Spleen (tissue), 11 donors: ENCODE data around the gene TYW1B. TPM values are rescaled to one million over a fixed set of nuclear protein-coding genes. Genes with fewer than 3 reads are reported as not detected.
A peak's percentile ranks its signal among the peaks of the same experiment; 100 is the strongest.
"Not testable (repeated sequence)": the region's sequence is repeated elsewhere in the genome, so short reads cannot be mapped to it uniquely, and the experiment has no call there.

Experiments used
- DNase-seq: peaks from one replicate; pipeline ENCODE4 v3.0.0-alpha.2; 2020
- H3K27ac ChIP-seq, 8 donors: fragments of 200-600 bp; sonication (generic) in 7 of 8; 1 replicate in 4 of 8; 2 replicates in 4 of 8; pipeline versions ENCODE4 v1.5.0 to v1.8.0; 2016 to 2021; ENCODE audit warnings: inconsistent platforms in 4 of 8, mild to moderate bottlenecking in 4 of 8, moderate library complexity in 1 of 8
- H3K27me3 ChIP-seq, 7 donors: fragments of 200-600 bp; sonication (generic) in 6 of 7; replicated peaks in 1 of 7; 1 replicate in 4 of 7; 2 replicates in 3 of 7; pipeline versions ENCODE4 v1.5.0 to v1.8.0; 2016 to 2021; ENCODE audit warnings: inconsistent platforms in 3 of 7, mild to moderate bottlenecking in 1 of 7
- H3K36me3 ChIP-seq, 6 donors: fragments of 200-600 bp; sonication (generic) in 5 of 6; 1 replicate in 4 of 6; 2 replicates in 2 of 6; pipeline versions ENCODE4 v1.5.0 to v1.8.0; 2016 to 2021; ENCODE audit warnings: inconsistent platforms in 2 of 6
- H3K4me1 ChIP-seq, 6 donors: fragments of 200-600 bp; sonication (generic) in 5 of 6; 1 replicate in 3 of 6; 2 replicates in 3 of 6; pipeline versions ENCODE4 v1.5.0 to v1.8.0; 2016 to 2021; ENCODE audit warnings: inconsistent platforms in 3 of 6
- H3K4me3 ChIP-seq, 8 donors: fragments of 200-600 bp; sonication (generic) in 7 of 8; 1 replicate in 4 of 8; 2 replicates in 4 of 8; pipeline versions ENCODE4 v1.5.0 to v1.8.0; 2016 to 2021; ENCODE audit warnings: inconsistent platforms in 4 of 8, mild to moderate bottlenecking in 4 of 8, moderate library complexity in 2 of 8
- H3K9me3 ChIP-seq, 8 donors: fragments of 200-600 bp; sonication (generic) in 7 of 8; 1 replicate in 4 of 8; 2 replicates in 4 of 8; pipeline versions ENCODE4 v1.5.0 to v1.8.0; 2016 to 2021; ENCODE audit warnings: inconsistent platforms in 4 of 8
- CTCF ChIP-seq, 11 experiments: fragments of 200-600 bp in 7 of 11; fragments of 450-650 bp in 4 of 11; sonication (generic) in 4 of 11; IDR thresholded peaks in 8 of 11; conservative IDR thresholded peaks in 3 of 11; 1 replicate in 7 of 11; 2 replicates in 4 of 11; pipeline versions ENCODE4 v1.4.0 to v1.8.0; 2016 to 2021; ENCODE audit warnings: antibody characterized with exemption in 11 of 11, inconsistent platforms in 4 of 11, mild to moderate bottlenecking in 1 of 11
- WGBS, 5 donors: extraction: QIAGEN DNeasy Blood & Tissue Kit in 3 of 5; methylation state at CpG; one replicate each; pipeline versions ENCODE4 v1.1.5 to v1.1.7; 2013 to 2018; 5-methylcytosine and 5-hydroxymethylcytosine counted together
- intact Hi-C: fragments of 100-400 bp; cut with DNase I; formaldehyde crosslinking; loops from one replicate; pipeline ENCODE4 v1.15.0; 2023; ENCODE audit warnings: low total_unique reads
- polyA plus RNA-seq, 3 donors: library from polyadenylated mRNA; stranded (reverse); fragments of 200-250 nt; gene quantifications; one replicate each; pipeline ENCODE4 v1.2.1, GENCODE V29; 2013
- total RNA-seq, 7 donors: library from RNA; depleted of rRNA in 3 of 7; stranded (reverse); fragments of >200 nt in 3 of 7; fragmentation: NEBNext Ultra II Directional in 4 of 7; extraction: Animal tissue kit (Norgen Biotek cat#: 25700) in 4 of 7; gene quantifications; one replicate each; pipeline versions ENCODE4 v1.1.0 to v1.2.1, GENCODE V29; 2016 to 2021
- donor health status: healthy with polysubstance abuse.
- donor health status: DM: no; HTN: no; CAD: no; lungs with moderate emphysema.
- donor health status: DM: no; HTN: no; CAD: no.
- donor health status: Bipolar disorder and iron deficiency.
- donor health status: healthy.
- donor health status: DM: no; HTN: no; CAD: no.
- donor health status: DM: yes; HTN: yes; CAD: no.

TYW1B gene
- total and polyA plus RNA-seq, 10 donors = 1.2 to 8.3 (median 4.1) TPM

- H3K4me3 ChIP-seq, H3K36me3 ChIP-seq, H3K27ac ChIP-seq, H3K27me3 ChIP-seq, DNase-seq, H3K9me3 ChIP-seq: not testable (repeated sequence)
- peaks cover 0 to 19% (median 9%) of the 10 kb centered on the region in 6 donors for H3K4me1 ChIP-seq
- intact Hi-C loops = loop anchor here (10.0 kb wide), 1 partner anchor 621 kb away; no protein-coding TSS in a partner anchor
- WGBS, 5 donors = 72 to 75% (median 74%) methylated on average over 10 of the region's 11 CpGs
- peak in 7 of 11 experiments; percentile 24 to 65 (median 53) for TF ChIP-seq CTCF (IDR thresholded peaks at IDR 0.05 in 8 of 11, conservative IDR thresholded peaks at IDR 0.05 in 3 of 11)
These were observed 4.0 kb downstream of the TYW1B start for GRCh38 chr7:72823765-72824732.

- not testable (repeated sequence) for H3K9me3 ChIP-seq, H3K36me3 ChIP-seq, H3K27ac ChIP-seq, H3K4me3 ChIP-seq, DNase-seq, H3K27me3 ChIP-seq
- peaks cover 0 to 20% (median 8%) of the 10 kb centered on the region in 6 donors for H3K4me1 ChIP-seq
- intact Hi-C loops = loop anchor here (10.0 kb wide), 1 partner anchor 622 kb away; no protein-coding TSS in a partner anchor
- WGBS, 5 donors = 88 to 98% (median 96%) methylated on average over 3 of the region's 3 CpGs
These were observed 5.5 kb downstream of the TYW1B start for GRCh38 chr7:72822497-72822896.

- WGBS, 5 donors = 81 to 90% (median 83%) methylated on average over 10 of the region's 10 CpGs
- H3K27me3 ChIP-seq, DNase-seq, H3K9me3 ChIP-seq, H3K4me3 ChIP-seq, H3K4me1 ChIP-seq, H3K27ac ChIP-seq, intact Hi-C loops: not testable (repeated sequence)
- H3K36me3 ChIP-seq = peaks cover 0 to 32% (median 3%) of the 10 kb centered on the region in 6 donors
These were observed 9.2 kb downstream of the TYW1B start for GRCh38 chr7:72818663-72819361.

- DNase-seq, H3K9me3 ChIP-seq, H3K4me1 ChIP-seq, H3K27ac ChIP-seq, intact Hi-C loops, H3K4me3 ChIP-seq, H3K27me3 ChIP-seq: not testable (repeated sequence)
- 91 to 100% (median 100%) methylated on average over 1 of the region's 1 CpG for WGBS, 5 donors
- peaks cover 0 to 43% (median 10%) of the 10 kb centered on the region in 6 donors for H3K36me3 ChIP-seq
These were observed 10.3 kb downstream of the TYW1B start for GRCh38 chr7:72817661-72818060.

- intact Hi-C loops = not testable (repeated sequence)
These were observed 11.4 kb downstream of the TYW1B start for GRCh38 chr7:72816370-72817157.

GRCh38 chr7:72810437-72810836 lies 17.6 kb downstream of the TYW1B start:
- H3K4me1 ChIP-seq, H3K4me3 ChIP-seq, DNase-seq, H3K9me3 ChIP-seq, H3K27me3 ChIP-seq, intact Hi-C loops: not testable (repeated sequence)
- 57 to 85% (median 81%) methylated on average over 6 to 7 of the region's 7 CpGs for WGBS, 5 donors
- Histone ChIP-seq H3K27ac (peak overlapping the region in 2 of 8 donors; percentile 15 to 37), H3K36me3 (peaks cover 0 to 83% (median 12%) of the 10 kb centered on the region in 6 donors)

More at GRCh38 chr7:72816370-72817157, 11.4 kb downstream of the TYW1B start:
- H3K27ac ChIP-seq, H3K4me3 ChIP-seq, H3K27me3 ChIP-seq, H3K4me1 ChIP-seq, H3K9me3 ChIP-seq, DNase-seq: not testable (repeated sequence)
- WGBS, 5 donors = 90 to 96% (median 93%) methylated on average over 9 of the region's 9 CpGs
- H3K36me3 ChIP-seq = peaks cover 0 to 50% (median 10%) of the 10 kb centered on the region in 6 donors

- H3K27me3 ChIP-seq, intact Hi-C loops, H3K4me3 ChIP-seq, H3K9me3 ChIP-seq, H3K4me1 ChIP-seq, DNase-seq, H3K27ac ChIP-seq: not testable (repeated sequence)
- WGBS, 5 donors = 86 to 97% (median 94%) methylated on average over 12 to 13 of the region's 13 CpGs
- H3K36me3 ChIP-seq = peaks cover 0 to 89% (median 10%) of the 10 kb centered on the region in 6 donors
These were observed 19.5 kb downstream of the TYW1B start for GRCh38 chr7:72808511-72808910.

- intact Hi-C loops, H3K4me1 ChIP-seq, DNase-seq, H3K9me3 ChIP-seq, H3K4me3 ChIP-seq, H3K27ac ChIP-seq, H3K27me3 ChIP-seq: not testable (repeated sequence)
- 56 to 87% (median 67%) methylated on average over 3 to 6 of the region's 6 CpGs for WGBS, 5 donors
- peaks cover 0 to 89% (median 8%) of the 10 kb centered on the region in 6 donors for H3K36me3 ChIP-seq
These were observed 21.1 kb downstream of the TYW1B start for GRCh38 chr7:72806851-72807250.
